Epidermal melanocyte (primary cell): ENCODE results near the gene USP17L10.
"Not testable (repeated sequence)": the region's sequence is repeated elsewhere in the genome, so short reads cannot be mapped to it uniquely, and the experiment has no call there.

Experiments
- DNase-seq: peaks from one replicate; pipeline ENCODE4 v3.0.0; 2011; ENCODE audit warnings: low spot score; ENCODE audit not compliant: insufficient read length

Gene USP17L10

GRCh38 chr4:9210357-9210756 lies at the start of gene USP17L10:
USP17L10 (plus strand) TSS chr4:9210657; CDS start chr4:9210657, 0 bp downstream.
- not testable (repeated sequence) for DNase-seq

GRCh38 chr4:9165990-9166389 lies 44.5 kb upstream of the USP17L10 start:
- DNase-seq: not testable (repeated sequence)

- DNase-seq: not testable (repeated sequence)
Measured at GRCh38 chr4:9169791-9170459, 40.5 kb upstream of the USP17L10 start, which contains the start of gene FAM90A26. FAM90A26 (plus strand) TSS chr4:9170409; CDS start chr4:9173173, 2,764 bp downstream.

GRCh38 chr4:9214701-9215100 lies 4.2 kb downstream of the USP17L10 start:
- not testable (repeated sequence) for DNase-seq

GRCh38 chr4:9215105-9215504 lies 4.6 kb downstream of the USP17L10 start, which contains the start of gene USP17L11:
USP17L11 (plus strand) TSS chr4:9215405; CDS start chr4:9215405, 0 bp downstream.
- not testable (repeated sequence) for DNase-seq

GRCh38 chr4:9219852-9220251 lies 9.4 kb downstream of the USP17L10 start, which contains the start of gene USP17L12:
USP17L12 (plus strand) TSS chr4:9220152; CDS start chr4:9220152, 0 bp downstream.
- DNase-seq: not testable (repeated sequence)

GRCh38 chr4:9224596-9224995 lies 14.1 kb downstream of the USP17L10 start, which contains the start of gene USP17L13:
USP17L13 (plus strand) TSS chr4:9224896; CDS start chr4:9224896, 0 bp downstream.
- DNase-seq: not testable (repeated sequence)

- not testable (repeated sequence) for DNase-seq
Measured at GRCh38 chr4:9230249-9230648, 19.8 kb downstream of the USP17L10 start.

GRCh38 chr4:9234085-9234484 lies 23.6 kb downstream of the USP17L10 start, which contains the start of gene USP17L15:
USP17L15 (plus strand) TSS chr4:9234385; CDS start chr4:9234385, 0 bp downstream.
- DNase-seq: not testable (repeated sequence)

- DNase-seq: not testable (repeated sequence)
Measured at GRCh38 chr4:9238461-9238860, 28.0 kb downstream of the USP17L10 start.

- DNase-seq: not testable (repeated sequence)
Measured at GRCh38 chr4:9243579-9243978, 33.1 kb downstream of the USP17L10 start, which contains the start of gene USP17L17. USP17L17 (plus strand) TSS chr4:9243879; CDS start chr4:9243879, 0 bp downstream.

- DNase-seq: not testable (repeated sequence)
Measured at GRCh38 chr4:9247953-9248680, 37.7 kb downstream of the USP17L10 start, which contains the start of gene USP17L18. USP17L18 (plus strand) TSS chr4:9248630; CDS start chr4:9248630, 0 bp downstream.

- not testable (repeated sequence) for DNase-seq
Measured at GRCh38 chr4:9253078-9253477, 42.6 kb downstream of the USP17L10 start, which contains the start of gene USP17L19. USP17L19 (plus strand) TSS chr4:9253378; CDS start chr4:9253378, 0 bp downstream.

- not testable (repeated sequence) for DNase-seq
Measured at GRCh38 chr4:9257824-9258223, 47.4 kb downstream of the USP17L10 start, which contains the start of gene USP17L20. USP17L20 (plus strand) TSS chr4:9258124; CDS start chr4:9258124, 0 bp downstream.
